NCI-H1417 treated with DMSO at 0.1 percent for 48 hours (cell line): ENCODE data around the gene SCAMP1.

Source experiments
- DNase-seq: peaks from one replicate; lab custom pipeline; 2025; lab: John Stamatoyannopoulos, UW

The SCAMP1 gene

DNA sequence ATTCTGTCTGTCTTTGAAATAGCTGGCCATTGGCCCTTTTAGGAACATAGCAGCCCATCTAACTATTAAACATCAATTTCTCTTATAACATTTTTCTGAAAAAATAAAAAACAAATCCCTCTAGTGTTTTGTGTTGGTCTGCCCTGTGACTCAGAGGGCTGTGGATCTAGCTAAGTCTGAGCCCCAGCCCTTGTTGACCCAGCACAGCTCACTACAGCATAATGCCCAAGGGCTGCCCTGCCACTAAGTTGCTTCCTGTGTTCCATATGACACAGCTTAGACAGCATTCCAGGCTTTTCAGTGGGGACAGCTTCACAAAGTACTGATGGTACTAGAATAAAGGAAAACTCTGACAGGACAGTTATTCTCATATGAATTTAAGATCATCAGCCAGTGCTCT, 136.0 kb downstream of the SCAMP1 start:
- DNase-seq = no peak

- no peak for DNase-seq
These were observed 137.4 kb downstream of the SCAMP1 start for GRCh38 chr5:78497573-78498533.

- no peak for DNase-seq
These were observed 139.1 kb downstream of the SCAMP1 start for GRCh38 chr5:78499485-78499884.

GRCh38 chr5:78500028-78500427, 139.6 kb downstream of the SCAMP1 start:
- no peak for DNase-seq

GRCh38 chr5:78500871-78501270, 140.5 kb downstream of the SCAMP1 start:
- DNase-seq = no peak

GRCh38 chr5:78501411-78502352, 141.3 kb downstream of the SCAMP1 start:
- no peak for DNase-seq

DNA sequence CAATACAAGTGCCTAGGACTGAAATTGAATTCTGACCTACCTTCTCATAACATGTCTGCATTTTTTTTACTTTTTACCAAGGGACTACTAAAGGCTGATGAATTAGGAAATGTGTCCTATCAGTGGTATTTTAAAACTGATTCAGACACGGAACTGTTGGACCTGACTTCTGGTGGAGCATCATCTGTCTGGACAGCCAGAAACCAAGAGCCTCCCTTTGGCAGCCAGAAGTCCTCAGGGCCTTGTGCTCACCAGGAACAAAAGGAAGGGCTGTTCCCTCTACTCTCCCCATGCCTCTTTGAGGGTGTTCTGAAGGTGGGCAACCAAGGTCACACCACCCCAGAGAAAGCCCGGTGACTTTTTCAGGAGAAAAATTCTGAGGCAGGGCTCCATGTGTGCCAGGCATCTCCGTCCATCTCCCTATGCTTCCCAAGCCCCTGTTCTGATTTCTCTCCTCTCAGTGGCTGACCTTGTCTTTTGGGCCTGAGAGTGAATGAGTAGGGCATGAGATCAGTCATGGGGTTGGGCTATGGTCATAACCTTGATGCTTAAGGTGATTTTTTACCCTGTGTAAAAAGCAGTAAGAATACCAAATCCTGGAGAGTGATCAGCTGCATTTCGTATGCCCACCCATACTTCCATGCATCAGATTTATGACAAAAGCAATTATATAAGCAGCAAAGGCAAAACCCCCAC, 143.7 kb downstream of the SCAMP1 start:
- no peak for DNase-seq

GRCh38 chr5:78504704-78505677, 144.6 kb downstream of the SCAMP1 start:
- DNase-seq = no peak

DNA sequence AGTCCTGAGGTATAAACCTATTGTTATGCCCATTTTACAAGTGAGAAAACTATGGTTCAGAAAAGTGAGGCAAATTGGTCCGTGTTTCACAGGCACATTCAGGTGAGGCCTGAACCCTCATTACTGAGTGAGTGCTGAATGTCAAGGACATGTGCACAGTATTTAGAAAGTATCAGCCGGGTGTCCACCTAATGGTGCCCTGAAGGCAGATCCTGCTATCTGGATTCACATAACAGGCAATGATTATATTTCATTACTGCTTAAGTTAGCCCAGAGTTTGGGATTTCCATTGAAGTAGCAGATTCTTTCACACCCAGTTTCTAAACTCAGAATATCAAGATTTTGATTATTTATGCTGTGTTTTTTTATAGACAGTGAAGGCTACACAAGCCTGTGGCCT, 145.4 kb downstream of the SCAMP1 start:
- no peak for DNase-seq

DNA sequence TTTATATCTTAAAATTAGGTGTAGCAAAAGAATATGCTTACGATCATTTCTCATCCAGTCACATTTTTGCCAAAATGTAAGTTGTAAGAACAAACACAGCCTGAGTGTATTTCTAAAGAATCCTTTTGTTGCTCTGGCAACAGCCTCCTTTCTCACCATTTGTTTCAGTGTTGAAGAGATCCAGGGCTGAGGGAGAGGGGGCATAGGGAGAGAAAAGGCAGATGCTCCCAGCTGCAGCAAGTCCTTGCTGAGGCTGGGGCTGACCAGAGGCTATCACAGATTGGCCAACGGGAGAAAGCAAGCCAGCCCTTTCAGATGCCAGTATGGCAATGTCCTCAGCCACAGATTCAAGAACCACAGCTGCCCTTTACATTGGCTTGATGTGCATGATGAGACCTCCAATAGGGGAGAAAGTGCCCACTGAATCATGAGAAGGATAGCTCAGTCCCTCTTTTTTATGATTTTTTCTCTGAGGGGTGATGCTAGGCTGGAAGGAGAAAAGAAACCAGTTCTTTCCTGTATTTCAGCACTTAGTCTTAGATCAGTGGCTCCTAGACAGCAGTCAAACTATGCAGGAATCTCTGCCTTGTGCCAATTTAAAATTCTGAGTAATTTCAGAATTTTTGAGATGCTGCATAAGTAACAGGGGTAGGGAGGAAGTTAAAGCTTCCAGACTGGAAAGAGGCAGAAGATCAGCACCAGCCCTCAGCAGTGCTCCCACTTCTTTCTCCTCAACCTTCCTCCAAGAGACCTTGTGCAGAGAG, 146.0 kb downstream of the SCAMP1 start:
- DNase-seq = no peak

- DNase-seq = no peak
These were observed 147.1 kb downstream of the SCAMP1 start for GRCh38 chr5:78507531-78507930.

DNA sequence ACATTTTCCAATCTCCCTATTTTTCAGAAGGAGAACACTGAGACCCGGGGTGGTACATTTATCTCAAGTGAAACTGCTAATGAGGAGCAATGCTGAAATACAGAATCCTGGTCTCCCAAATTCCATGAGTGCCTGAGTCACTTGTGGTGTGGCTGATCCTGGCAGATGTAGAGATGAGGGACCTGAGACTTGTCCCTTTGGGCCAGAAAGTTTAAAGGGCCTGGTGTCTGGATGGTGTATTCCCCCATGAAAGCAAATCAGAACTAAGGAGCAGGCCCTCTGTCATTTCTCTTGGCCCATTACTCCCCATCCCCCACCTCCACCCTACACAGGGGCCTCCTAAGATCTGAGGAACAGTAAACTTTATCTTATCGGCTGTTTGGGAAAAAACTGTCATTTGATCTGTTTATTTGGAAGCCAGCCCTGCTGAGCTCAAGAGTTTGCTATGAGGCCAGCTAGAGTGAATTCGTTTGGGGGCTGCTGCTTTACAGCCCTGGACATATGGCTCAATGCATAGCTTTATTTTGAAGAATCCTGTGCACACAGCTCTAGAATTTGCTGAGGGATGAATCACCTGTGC, 147.9 kb downstream of the SCAMP1 start:
- no peak for DNase-seq

- no peak for DNase-seq
These were observed 148.9 kb downstream of the SCAMP1 start for GRCh38 chr5:78509145-78509865.

DNA sequence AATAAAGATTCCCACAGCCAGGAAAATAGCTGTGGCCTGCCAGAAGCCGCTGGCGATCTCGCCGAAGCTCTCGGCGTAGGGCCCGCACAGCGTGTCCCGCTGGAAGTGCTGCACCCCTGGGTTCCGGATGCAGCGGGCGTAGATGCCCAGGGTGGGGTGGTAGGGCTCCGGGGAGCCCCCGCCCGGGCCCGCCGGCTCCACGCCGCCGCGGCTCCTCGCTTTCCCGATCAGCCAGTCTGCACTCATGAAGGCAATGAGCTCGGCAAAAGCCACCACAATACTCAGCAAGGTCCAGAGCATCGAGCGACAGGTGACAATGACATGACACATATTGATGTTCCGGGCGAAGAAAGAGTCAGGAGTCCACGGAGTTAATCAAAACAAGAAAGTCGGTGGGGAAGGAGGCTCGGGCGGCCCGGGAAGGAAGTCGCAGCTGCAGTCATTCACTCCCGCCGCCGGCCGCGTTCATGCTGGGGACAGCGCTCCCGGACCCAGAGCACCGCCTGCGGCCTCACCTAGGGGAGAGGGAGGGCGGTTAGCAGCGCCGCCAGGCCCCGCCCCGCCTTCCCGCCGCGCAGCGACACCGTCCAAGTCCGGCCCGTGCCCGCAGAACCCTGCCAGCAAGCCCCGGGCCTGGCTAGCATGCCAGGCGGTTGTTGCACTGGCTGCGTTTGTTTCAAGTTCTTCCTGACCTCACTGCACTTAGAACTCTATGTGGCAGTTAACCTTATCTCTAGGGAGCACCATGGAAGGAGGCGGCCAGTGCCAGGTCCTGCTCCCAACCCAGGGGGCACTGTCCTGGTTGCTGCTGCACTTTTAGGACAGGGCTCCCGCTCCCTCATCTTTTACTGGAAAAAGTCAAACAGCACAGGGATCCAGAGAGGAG, 149.7 kb downstream of the SCAMP1 start:
- no peak for DNase-seq

DNA sequence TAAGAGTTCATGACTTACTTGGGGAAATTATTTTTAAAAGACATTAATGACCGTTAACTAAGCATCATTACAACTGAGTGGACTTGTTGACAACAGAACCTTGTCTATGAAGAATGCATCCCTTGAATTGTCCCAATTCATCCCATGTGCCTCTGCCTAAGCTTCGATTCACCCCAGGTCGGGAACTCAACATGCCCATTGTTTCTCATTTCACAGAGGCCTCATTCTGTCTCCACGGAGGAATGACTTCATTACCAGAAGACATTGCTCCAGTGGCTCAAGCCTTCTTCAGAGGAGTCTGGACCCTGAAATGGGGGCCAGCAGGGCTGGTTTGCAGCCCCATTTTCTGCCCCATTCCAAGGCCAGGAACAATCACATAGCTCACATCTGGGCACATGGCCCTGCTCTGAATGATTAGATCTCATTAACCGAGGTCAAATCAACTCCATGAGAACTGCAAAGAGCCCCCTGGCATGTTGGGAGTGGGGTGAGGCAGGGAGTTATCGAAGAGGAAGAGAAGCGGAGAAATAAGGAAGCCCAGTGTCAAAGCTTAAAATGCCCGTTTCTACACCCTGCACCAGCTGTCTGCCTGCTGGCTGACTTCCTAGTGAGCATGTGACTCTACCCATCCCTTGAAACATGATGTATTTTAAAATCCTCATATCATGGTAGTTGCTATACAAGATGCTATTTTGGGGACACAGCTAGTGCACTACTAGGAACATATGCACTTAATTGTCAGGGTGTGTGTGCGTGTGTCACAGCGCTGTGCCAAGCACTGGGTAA, 150.9 kb downstream of the SCAMP1 start:
- DNase-seq = no peak

DNA sequence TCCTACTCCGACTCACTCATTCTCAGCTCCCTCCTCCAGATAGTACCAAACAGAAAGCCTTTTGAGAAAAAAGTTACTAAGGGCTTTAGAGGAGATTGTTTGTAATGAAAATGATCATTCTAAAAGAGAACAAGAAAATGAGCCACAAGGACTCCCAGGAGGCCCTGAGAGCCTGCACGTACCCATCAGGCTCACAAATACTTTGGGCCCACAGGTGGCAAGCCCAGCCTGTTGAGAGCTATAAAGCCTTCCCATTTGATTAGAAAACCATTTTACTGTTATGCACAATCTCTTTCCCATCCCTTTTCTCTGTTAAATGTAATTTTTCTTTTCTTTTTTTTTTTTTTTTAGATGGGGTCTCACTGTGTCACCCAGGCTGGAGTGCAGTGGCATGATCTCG, 152.0 kb downstream of the SCAMP1 start:
- DNase-seq = no peak

GRCh38 chr5:78513441-78513840, 153.0 kb downstream of the SCAMP1 start:
- no peak for DNase-seq
